Stromal cell of bone marrow (primary cell): ENCODE results near the gene TXN.
"Not testable (repeated sequence)": the region's sequence is repeated elsewhere in the genome, so short reads cannot be mapped to it uniquely, and the experiment has no call there.

Experiments used
- DNase-seq: peaks from one replicate; pipeline ENCODE4 v3.0.0-alpha.2; 2012; ENCODE audit warnings: low read depth

TXN gene

GRCh38 chr9:110257097-110257841 is 962 bp upstream of the TXN start:
- no peak for DNase-seq

DNA sequence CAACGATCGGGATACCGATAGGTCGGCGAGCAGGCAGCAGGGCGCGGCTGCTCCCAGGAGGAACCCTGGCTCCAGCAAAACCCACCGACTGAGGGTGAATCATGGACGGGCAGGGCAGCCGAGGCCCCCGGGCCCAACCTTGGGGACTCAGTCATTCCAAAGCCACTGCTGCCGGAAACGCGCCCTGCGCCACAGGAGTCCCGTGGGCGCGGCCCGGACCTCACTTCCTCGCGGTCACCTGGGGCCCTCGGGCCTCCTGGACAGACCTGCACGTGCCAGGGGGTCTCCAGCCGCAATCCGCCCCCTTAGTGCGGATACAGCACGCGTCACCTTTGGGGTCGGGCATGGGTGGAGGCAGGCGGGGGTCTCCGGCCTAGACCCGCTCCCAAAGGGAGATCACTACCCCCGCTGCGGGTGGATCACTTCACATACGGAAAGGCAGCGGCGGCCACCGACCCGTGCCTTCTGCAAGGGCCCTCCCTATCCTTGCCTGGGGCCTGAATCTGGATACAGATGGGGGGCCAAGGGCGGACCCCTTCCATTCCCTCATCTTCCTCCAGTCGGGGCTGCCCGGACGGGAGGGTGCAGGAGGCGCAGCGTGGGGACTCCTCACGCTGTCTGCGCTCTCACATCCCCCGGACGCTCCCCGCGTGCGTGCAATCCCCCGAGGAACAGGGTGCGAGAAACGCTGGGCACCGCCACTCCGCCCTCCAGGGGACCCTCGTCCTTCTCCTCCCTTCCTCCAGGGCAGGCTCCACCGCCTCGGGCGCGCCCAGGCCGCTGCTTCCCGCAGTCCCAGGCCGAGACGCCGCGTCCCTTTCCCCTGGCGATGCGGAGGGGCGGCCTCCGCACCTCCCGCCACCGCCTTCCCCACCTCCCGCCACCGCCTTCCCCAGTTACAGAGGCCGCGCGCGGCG is 586 bp downstream of the TXN start:
- DNase-seq = no peak

DNA sequence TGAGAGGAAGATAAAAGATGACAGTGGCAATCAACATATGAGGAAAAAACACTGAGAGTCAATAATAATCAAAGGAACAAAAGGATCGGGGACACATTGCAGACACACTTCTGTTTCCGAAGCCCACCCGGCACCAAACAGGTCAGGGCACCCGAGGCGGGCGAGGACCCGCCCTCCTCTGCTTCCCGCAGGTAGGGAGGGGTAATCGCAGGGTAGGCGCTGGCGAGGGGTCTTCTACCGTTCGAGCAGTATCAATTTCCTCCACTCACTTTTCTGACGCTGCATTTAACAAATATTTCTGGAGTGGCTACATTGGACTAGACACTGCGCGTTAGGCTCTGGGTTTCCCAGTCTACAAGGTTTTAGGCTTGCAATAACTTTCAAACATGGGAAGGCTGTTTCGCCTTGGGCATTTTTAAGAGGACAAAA is 1.3 kb downstream of the TXN start:
- no peak for DNase-seq

GRCh38 chr9:110254500-110254899 is 1.8 kb downstream of the TXN start:
- no peak for DNase-seq

DNA sequence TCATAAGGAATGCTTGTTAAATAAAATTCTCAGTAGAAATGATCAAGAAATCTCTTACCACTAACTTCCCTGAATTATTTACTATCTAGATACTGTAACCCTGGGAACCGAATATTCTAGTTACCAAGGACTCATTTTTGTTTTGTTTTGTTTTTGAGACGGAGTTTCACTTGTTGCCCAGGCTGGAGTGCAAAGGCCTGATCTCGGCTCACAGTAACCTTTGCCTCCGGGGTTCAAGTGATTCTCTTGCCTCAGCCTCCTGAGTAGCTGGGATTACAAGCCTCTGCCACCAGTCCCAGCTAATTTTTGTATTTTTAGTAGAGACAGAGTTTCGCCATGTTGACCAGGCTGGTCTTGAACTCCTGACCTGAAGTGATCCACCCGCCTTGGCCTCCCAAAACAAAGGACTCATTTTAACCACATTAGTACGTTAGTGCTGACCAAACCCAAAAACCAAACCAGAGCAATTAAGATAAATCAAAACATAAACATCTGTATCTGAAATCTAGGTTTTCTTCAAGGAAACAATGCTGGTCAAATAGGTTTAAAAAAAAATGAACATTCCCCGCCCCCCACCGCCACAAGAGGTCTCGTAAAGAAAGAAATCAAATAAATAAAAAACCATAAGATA is 3.7 kb downstream of the TXN start:
- no peak for DNase-seq

GRCh38 chr9:110251770-110252169 is 4.5 kb downstream of the TXN start:
- not testable (repeated sequence) for DNase-seq

DNA sequence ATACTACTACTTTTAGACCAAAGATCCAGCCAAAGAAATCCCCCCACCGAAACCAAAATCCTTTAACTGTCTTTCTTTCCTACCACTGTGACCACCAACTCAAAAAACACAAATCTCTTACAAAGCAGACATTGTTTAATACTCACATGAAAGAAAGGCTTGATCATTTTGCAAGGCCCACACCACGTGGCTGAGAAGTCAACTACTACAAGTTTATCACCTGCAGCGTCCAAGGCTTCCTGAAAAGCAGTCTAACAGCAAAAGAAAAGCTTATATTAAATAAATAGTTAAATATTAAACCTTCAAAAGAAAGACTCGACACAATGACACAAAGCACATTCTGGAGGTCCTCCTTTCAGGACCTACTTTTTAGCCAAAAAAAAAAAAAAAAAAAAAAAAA is 5.1 kb downstream of the TXN start:
- no peak for DNase-seq

DNA sequence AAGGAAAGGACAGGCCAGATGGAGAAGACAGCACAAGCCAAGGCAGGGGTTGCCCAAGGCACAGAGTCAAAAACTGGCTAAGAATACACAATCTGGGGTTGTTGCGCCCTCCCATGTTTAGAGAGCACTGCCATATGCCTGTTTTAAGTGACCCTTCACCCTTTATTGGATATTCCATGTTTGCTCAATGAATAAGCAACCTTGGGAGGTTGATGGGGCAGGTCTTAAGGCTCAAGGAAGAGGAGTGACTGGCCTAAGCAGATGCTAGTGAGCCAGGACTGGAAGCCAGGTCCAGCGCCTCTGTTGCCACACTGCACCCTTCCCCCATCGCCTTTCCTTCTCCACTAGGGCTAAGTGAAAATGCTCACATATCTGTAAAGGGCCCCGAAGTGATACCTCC is 6.7 kb downstream of the TXN start:
- no peak for DNase-seq

- DNase-seq = no peak
Measured at GRCh38 chr9:110248361-110248760, 7.9 kb downstream of the TXN start.

- no peak for DNase-seq
Measured at GRCh38 chr9:110246214-110246613, 10.1 kb downstream of the TXN start.

DNA sequence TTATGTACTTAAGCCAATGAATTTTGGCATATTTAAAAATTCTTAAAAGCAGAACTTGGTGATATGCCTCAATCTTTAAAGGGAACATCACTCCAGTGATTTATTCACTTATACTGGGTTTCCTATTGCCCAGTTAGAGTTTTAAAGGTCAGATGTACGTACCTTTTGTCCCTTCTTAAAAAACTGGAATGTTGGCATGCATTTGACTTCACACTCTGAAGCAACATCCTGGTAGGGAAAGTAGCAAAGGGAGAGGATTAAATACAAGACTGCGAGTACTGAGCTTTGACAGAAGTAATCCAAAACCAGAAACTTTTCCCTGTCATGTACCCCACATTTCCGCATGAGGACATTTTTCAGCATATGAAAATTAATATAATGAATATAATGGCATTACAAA is 11.7 kb downstream of the TXN start:
- no peak for DNase-seq

DNA sequence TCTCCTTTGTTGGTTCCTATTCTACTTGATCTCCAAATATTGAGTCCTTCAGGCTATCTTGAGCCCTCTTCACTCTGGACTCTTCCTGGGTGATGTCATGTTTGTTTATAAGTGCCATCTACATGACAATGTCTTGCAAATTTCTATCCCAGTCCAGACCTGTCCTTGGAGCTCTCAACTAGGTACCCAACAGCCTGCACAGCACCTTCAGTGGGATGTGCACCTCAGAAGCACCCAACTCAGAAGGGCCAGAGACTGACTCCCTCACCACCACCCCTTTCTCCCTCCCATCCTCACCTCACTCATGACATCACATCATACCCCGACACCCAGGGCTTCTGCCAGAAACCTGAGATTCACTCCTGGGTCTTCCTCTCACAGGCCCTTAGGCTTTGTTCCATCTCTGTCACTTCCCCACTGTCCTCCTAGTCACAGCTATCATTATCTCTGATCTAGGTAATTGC is 14.4 kb downstream of the TXN start:
- DNase-seq = no peak

DNA sequence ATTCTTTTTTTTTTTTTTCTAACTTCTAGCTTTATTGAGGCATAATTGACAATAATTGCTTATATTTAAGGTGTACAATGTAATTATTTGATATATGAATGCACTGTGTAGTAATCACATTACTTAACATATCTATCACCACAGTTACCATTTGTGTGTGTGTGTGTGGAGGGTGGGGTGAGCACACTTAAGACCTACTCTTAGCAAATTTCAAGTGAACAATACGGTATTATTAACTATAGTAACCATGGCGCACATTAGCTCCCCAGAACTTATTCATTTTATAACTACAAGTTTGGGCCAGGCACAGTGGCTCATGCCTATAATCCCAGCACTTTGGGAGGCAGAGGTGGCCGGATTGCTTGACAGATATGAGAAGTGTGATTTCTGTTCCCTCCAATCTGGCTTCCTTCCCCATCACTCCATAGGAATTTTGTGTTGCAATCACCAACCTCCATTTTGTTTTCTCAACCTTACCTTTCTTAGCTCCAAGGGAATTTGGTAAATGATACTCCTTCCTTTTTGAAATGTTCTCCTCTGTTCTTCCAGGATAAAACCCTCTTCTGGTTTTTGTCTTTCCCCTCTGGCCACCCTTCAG is 14.9 kb downstream of the TXN start:
- no peak for DNase-seq

DNA sequence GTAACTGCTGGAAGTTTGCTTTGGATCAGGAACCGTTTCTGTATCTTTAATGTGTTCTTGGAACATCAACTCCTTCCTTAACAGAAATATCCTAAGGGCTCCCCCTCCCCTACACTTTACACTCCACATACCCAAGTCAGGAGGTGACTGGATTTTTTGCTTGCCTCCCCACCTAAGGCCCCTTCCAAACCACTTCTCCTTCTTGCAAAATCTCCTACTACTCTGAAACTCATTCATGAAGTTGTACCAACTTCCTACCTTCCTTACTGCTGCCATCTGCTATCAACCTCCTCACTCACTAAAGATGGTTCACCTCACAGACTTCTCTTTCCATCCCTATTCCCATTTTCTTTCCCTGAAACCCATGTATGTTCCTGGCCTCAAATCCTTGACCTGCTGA is 16.1 kb downstream of the TXN start:
- no peak for DNase-seq

DNA sequence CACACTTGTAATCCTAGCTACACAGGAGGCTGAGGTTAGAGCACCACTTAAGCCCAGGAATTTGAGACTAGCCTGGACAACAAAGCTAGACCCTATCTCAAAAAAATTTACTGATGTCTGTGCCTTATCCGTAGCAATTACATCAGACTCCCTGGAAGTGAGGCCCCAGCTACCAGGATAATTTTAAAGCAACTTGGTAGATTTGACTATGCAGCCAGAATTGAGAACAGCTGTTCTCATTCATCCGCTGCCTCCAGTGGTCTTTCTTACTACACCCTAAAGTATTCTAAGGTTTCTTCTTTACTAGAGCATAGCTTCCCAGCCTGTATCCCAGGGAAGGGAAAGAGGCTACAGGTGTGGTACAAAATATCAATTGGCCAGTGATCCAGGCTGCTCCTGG is 28.0 kb downstream of the TXN start:
- no peak for DNase-seq

GRCh38 chr9:110224583-110224982 is 31.7 kb downstream of the TXN start:
- DNase-seq = no peak

DNA sequence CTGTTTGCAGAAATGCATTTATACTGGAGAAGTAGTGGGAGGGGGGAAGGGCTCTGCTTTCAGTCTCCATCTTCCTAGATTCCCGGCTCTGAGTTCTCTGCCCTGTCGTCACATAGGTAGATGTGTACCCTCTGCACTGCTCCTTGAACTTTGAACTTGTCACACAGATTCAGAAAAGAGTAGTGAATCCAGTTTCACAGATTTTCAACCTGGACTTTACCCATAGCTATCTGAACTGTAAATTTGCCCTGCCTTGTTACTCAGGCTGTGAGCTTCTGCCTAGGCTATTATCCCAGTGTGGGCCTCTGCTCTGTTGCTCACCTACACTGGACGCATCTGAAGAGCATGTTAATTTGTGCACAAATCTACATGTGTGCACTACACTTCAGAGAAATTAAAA is 35.5 kb downstream of the TXN start:
- DNase-seq = no peak

DNA sequence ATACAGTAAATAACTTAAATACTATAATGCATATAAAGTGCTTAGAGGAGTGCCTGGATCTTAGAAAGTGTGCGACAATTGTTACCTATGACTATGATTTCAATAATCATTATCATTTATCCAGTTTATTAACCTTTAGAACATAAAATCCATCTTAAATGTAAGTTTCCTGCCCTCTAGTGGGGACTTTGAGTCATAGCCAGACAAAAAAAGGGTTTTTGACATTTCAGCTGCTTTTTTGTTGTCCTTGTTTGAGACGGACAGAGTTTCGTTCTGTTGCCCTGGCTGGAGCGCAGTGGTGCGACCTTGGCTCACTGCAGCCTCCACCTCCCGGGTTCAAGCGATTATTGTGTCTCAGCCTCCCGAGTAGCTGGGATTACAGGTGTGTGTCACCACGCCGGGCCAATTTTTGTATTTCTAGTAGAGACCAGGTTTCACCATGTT is 38.6 kb downstream of the TXN start:
- DNase-seq = no peak

DNA sequence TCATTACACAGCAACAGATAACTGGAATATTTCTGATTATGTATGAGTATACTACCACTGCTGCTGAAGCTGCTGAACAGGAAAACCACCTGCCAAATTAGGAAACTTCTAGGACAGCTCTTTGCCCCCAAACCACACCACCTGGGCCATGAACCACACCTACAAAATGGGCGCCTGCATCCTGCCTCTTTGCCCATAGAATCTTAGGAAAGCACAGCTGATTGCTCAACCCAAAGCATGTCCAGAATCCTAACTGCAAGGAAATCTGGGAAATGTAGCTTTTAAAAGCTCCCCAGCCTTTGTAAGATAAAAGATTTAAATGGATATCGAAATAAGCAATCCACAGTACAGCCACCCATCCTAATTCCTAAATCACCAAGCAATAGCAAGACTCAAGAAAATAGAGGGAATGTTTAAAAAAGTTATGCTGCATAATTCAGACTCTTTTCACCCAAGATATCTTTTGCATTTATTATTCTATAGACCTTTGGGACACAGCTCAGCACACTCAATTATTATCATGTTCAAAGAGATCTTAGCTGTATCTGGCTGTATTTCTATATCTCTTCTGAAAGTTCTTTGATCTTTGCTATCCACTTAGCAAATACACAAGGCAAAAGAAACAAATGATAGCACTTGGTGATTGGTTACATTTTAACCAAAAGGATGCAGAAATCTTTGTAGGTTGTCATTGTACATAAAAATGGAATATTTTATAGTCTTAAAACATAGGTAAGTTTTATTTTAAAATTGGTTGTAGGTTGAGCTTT is 41.5 kb downstream of the TXN start:
- no peak for DNase-seq

GRCh38 chr9:110214090-110214489 is 42.2 kb downstream of the TXN start:
- peak; percentile 46 for DNase-seq

GRCh38 chr9:110213413-110214044 is 42.8 kb downstream of the TXN start:
- no peak for DNase-seq
